Fibroblast of pulmonary artery (primary cell): ENCODE measurements around the gene CXCL16.

ENCODE experiments used
- DNase-seq: peaks from one replicate; pipeline ENCODE4 v3.0.0-alpha.2; 2010; ENCODE audit warnings: low read depth
- H3K4me3 ChIP-seq: replicated peaks from 2 replicates; pipeline ENCODE4 v1.5.1; 2011; ENCODE audit warnings: low read depth, mild to moderate bottlenecking, control low read depth, low read length, moderate library complexity
- CTCF ChIP-seq: IDR thresholded peaks from 2 replicates; pipeline ENCODE4 v1.5.1; 2011; ENCODE audit warnings: mild to moderate bottlenecking, control low read depth, low read length, inconsistent platforms; ENCODE audit errors: missing control alignments

The CXCL16 gene

GRCh38 chr17:4724650-4725049 lies 15.1 kb downstream of the CXCL16 start:
- DNase-seq = no peak
- H3K4me3 ChIP-seq = no peak overlapping the region
- TF ChIP-seq CTCF = no peak

GRCh38 chr17:4722678-4723240 lies 17.0 kb downstream of the CXCL16 start:
- no peak for DNase-seq
- no peak overlapping the region for H3K4me3 ChIP-seq
- no peak for TF ChIP-seq CTCF

GRCh38 chr17:4721203-4722135 lies 18.3 kb downstream of the CXCL16 start:
- no peak overlapping the region for H3K4me3 ChIP-seq
- DNase-seq = peak; percentile 31
- TF ChIP-seq CTCF = no peak

- no peak for TF ChIP-seq CTCF
- H3K4me3 ChIP-seq = no peak overlapping the region
- no peak for DNase-seq
Observed at GRCh38 chr17:4720787-4721186, 18.9 kb downstream of the CXCL16 start.

GRCh38 chr17:4719684-4720221 lies 20.0 kb downstream of the CXCL16 start:
- no peak overlapping the region for H3K4me3 ChIP-seq
- no peak for TF ChIP-seq CTCF
- peak; percentile 33 for DNase-seq

- H3K4me3 ChIP-seq = no peak overlapping the region
- no peak for TF ChIP-seq CTCF
- DNase-seq = no peak
Observed at GRCh38 chr17:4719146-4719545, 20.6 kb downstream of the CXCL16 start.
